ENCODE data around the gene PLEKHG1. TPM values are rescaled to one million over a fixed set of nuclear protein-coding genes. Genes with fewer than 3 reads are reported as not detected.

Gene PLEKHG1
- total RNA-seq, 1 donor from 2014 or later = 10.7 TPM

GRCh38 chr6:150605333-150605732 lies 5.6 kb downstream of the PLEKHG1 start:
- Histone ChIP-seq H3K9me3 (no peaks in the 10 kb centered on the region), H3K36me3 (no peaks in the 10 kb centered on the region), H3K4me1 (peaks cover 5 to 9% of the 10 kb centered on the region in 2 donors), H3K27me3 (no peaks in the 10 kb centered on the region), H3K4me3 (no peak overlapping the region), H3K27ac (no peak overlapping the region)
- intact Hi-C loops (cut with DNase I) = no loop called here
- no peak for TF ChIP-seq CTCF (IDR thresholded peaks at IDR 0.05)
- no peak for DNase-seq (ENCODE audit: low spot score in 2 of 2)

- no peak for DNase-seq (ENCODE audit: low spot score in 2 of 2)
- intact Hi-C loops (cut with DNase I) = no loop called here
- Histone ChIP-seq H3K4me1 (peaks cover 5 to 9% of the 10 kb centered on the region in 2 donors), H3K4me3 (no peak overlapping the region), H3K9me3 (no peaks in the 10 kb centered on the region), H3K36me3 (no peaks in the 10 kb centered on the region), H3K27ac (peak overlapping the region in 1 of 2 donors; percentile 21), H3K27me3 (no peaks in the 10 kb centered on the region)
- no peak for TF ChIP-seq CTCF (IDR thresholded peaks at IDR 0.05)
Measured at GRCh38 chr6:150606168-150606591, 6.5 kb downstream of the PLEKHG1 start.

- peaks cover 5 to 9% of the 10 kb centered on the region in 2 donors for H3K4me1 ChIP-seq
- TF ChIP-seq CTCF (IDR thresholded peaks at IDR 0.05) = no peak
- intact Hi-C loops (cut with DNase I) = no loop called here
- H3K4me3 ChIP-seq = no peak overlapping the region
- H3K36me3 ChIP-seq = no peaks in the 10 kb centered on the region
- H3K27me3 ChIP-seq = no peaks in the 10 kb centered on the region
- no peaks in the 10 kb centered on the region for H3K9me3 ChIP-seq
- no peak for DNase-seq (ENCODE audit: low spot score in 2 of 2)
- H3K27ac ChIP-seq = peak overlapping the region in 1 of 2 donors; percentile 21
Measured at GRCh38 chr6:150606647-150607328, 7.1 kb downstream of the PLEKHG1 start.

- Histone ChIP-seq H3K27me3 (no peaks in the 10 kb centered on the region), H3K4me3 (no peak overlapping the region), H3K9me3 (no peaks in the 10 kb centered on the region), H3K36me3 (no peaks in the 10 kb centered on the region), H3K4me1 (peaks cover 5 to 9% of the 10 kb centered on the region in 2 donors), H3K27ac (peak overlapping the region in 1 of 2 donors; percentile 21)
- DNase-seq (ENCODE audit: low spot score in 2 of 2) = no peak
- intact Hi-C loops (cut with DNase I) = no loop called here
- TF ChIP-seq CTCF (IDR thresholded peaks at IDR 0.05) = no peak
Measured at GRCh38 chr6:150607329-150607650, 7.6 kb downstream of the PLEKHG1 start.

GRCh38 chr6:150610584-150610983 lies 10.9 kb downstream of the PLEKHG1 start:
- H3K27me3 ChIP-seq = no peaks in the 10 kb centered on the region
- no peaks in the 10 kb centered on the region for H3K36me3 ChIP-seq
- DNase-seq (ENCODE audit: low spot score in 2 of 2) = no peak
- no peak overlapping the region for H3K27ac ChIP-seq
- H3K4me3 ChIP-seq = no peak overlapping the region
- intact Hi-C loops (cut with DNase I) = no loop called here
- no peaks in the 10 kb centered on the region for H3K9me3 ChIP-seq
- no peak for TF ChIP-seq CTCF (IDR thresholded peaks at IDR 0.05)
- H3K4me1 ChIP-seq = peaks cover 5 to 9% of the 10 kb centered on the region in 2 donors

- no peaks in the 10 kb centered on the region for H3K27me3 ChIP-seq
- no peak overlapping the region for H3K27ac ChIP-seq
- no peaks in the 10 kb centered on the region for H3K36me3 ChIP-seq
- H3K4me3 ChIP-seq = no peak overlapping the region
- intact Hi-C loops (cut with DNase I) = no loop called here
- H3K4me1 ChIP-seq = no peaks in the 10 kb centered on the region
- DNase-seq (ENCODE audit: low spot score in 2 of 2) = no peak
- no peak for TF ChIP-seq CTCF (IDR thresholded peaks at IDR 0.05)
- no peaks in the 10 kb centered on the region for H3K9me3 ChIP-seq
Measured at GRCh38 chr6:150613269-150613668, 13.6 kb downstream of the PLEKHG1 start.
